ENCODE measurements around the gene ICAM5.

- no peak for TF ChIP-seq EZH2 (IDR thresholded peaks at IDR 0.05; ENCODE audit: low read length, missing control alignments)
- no peak for TF ChIP-seq CTCF (conservative IDR thresholded peaks at IDR 0.05 in 1 of 2, IDR thresholded peaks at IDR 0.05 in 1 of 2; ENCODE audit: low read depth in 1 of 2, low read length in 2 of 2)
Observed at GRCh38 chr19:10327793-10328192, 38.0 kb downstream of the ICAM5 start.
